Hippocampal formation (tissue), 2 donors: ENCODE data around the gene RIN1.
A peak's percentile ranks its signal among the peaks of the same experiment; 100 is the strongest.

Experiments used
- DNase-seq, 2 donors: peaks; one replicate each; lab custom pipeline; 2025; lab: John Stamatoyannopoulos, UW

RIN1 gene

DNA sequence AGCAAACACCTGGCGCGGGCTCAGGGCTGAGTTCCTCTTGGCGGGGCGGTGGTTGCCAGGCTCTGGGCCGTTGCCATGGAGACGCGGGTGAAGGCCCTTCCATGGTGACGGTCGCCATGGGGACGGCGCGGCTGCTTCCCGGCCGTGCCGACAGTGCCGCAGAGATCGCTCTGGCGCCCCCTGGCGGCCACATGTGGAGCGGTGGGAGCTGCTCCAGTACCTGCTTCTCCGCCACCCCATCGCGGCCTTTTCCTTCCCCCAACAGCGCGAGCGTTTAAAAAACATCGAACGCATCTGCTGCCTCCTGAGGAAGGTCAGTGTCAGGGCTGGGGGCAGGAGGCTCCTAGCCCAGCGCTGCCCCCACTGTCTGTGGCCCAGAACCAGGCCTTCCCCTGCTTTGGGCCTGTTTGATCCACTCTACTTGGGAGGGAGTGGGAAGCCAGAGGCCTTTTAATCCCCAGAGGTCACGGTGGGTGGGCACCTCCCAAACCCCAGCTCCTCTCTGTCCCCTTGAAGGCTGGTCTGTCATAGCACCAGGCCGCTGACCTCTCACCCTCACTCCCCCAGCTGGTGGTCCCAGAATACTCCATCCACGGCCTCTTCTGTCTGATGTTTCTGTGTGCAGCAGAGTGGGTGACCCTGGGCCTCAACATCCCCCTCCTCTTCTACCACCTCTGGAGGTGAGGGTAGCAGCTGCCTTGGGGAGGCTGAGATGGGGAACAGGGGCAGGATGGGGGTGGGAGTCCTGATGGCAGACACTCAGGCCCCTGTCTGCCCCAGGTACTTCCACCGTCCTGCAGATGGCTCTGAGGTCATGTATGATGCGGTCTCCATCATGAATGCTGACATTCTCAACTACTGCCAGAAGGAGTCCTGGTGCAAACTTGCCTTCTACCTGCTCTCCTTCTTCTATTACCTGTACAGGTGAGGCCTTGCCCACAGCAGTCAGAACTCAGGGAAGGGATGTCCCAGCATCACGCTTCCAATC is 53.5 kb downstream of the RIN1 start:
- DNase-seq = peak; percentile 94 to 97
